ENCODE measurements around the gene IQGAP2. TPM values are rescaled to one million over a fixed set of nuclear protein-coding genes. Genes with fewer than 3 reads are reported as not detected.

Gene IQGAP2
- total and polyA plus RNA-seq, 9 of the 15 experiments (the other 6 are each of a cell fraction or from before 2014, with no cell fraction given) = 8.7 to 23.2 (median 17.4) TPM

DNA sequence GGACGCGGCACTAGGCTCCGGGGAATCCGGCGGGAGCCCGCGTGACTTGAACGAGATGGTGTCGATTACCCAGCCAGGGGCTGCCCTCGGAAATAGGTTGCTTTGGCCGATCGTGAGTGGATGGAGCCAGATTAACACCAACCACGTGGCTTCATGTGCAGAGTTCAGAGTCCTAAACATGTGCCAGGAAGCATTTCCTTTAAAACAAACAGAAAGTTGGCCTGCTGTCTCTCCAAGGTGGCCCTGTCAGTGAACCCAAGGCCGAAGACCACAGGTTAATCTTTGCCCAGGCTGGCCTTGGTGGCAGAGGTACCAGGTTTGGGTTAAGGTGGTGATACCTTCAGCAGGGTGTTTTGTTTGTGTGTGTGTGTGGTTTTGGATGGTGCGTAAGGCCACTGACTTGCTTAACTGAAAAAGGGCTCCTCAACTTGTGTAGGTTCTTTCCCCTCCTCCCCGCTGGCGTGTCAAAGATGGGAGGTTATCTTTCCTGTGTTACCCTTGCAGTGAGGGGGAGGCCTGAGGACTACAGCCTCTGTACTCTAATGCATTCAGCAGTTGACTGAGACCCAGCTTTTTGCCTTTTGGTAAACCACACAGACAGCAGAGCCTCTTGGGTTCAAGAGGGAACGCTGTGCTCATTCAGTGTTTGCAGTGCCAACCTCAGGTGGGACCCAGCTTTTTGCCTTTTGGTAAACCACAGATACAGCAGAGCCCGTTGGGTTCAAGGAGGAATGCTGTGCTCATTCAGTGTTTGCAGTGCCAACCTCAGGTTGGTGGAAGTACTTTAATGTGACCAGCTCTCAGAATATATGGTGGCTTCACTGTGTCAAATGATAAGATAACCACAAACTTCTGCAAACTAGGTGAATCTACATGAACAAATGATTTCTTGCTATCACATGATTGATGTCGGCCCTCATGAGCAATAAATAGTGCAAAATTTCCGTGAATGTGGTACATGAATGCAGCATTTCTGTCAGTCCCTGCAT is 1.4 kb downstream of the IQGAP2 start (continued):
- no peak for TF ChIP-seq GABPB2 (CRISPR knock-in tag; conservative IDR thresholded peaks at IDR 0.05)
- TF ChIP-seq ZNF143 (CRISPR knock-in tag; IDR thresholded peaks at IDR 0.05) = no peak
- no peak for TF ChIP-seq ZBED1 (IDR thresholded peaks at IDR 0.05)
- TF ChIP-seq, protein P1, sequence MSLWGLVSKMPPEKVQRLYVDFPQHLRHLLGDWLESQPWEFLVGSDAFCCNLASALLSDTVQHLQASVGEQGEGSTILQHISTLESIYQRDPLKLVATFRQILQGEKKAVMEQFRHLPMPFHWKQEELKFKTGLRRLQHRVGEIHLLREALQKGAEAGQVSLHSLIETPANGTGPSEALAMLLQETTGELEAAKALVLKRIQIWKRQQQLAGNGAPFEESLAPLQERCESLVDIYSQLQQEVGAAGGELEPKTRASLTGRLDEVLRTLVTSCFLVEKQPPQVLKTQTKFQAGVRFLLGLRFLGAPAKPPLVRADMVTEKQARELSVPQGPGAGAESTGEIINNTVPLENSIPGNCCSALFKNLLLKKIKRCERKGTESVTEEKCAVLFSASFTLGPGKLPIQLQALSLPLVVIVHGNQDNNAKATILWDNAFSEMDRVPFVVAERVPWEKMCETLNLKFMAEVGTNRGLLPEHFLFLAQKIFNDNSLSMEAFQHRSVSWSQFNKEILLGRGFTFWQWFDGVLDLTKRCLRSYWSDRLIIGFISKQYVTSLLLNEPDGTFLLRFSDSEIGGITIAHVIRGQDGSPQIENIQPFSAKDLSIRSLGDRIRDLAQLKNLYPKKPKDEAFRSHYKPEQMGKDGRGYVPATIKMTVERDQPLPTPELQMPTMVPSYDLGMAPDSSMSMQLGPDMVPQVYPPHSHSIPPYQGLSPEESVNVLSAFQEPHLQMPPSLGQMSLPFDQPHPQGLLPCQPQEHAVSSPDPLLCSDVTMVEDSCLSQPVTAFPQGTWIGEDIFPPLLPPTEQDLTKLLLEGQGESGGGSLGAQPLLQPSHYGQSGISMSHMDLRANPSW (CRISPR knock-in tag; IDR thresholded peaks at IDR 0.05) = no peak
- no peak for TF ChIP-seq MIER1 (IDR thresholded peaks at IDR 0.05; ENCODE audit: low read depth)
- TF ChIP-seq GABPB1 (CRISPR knock-in tag; IDR thresholded peaks at IDR 0.05) = no peak; the same call in 1 of the 2 replicates
- peak; percentile 60 for TF ChIP-seq EP400 (IDR thresholded peaks at IDR 0.05)
- no peak for TF ChIP-seq ZNF76 (CRISPR knock-in tag; IDR thresholded peaks at IDR 0.05; ENCODE audit: borderline replicate concordance)
- TF ChIP-seq CHCHD3 (CRISPR knock-in tag; IDR thresholded peaks at IDR 0.05) = no peak
- TF ChIP-seq, protein P2, sequence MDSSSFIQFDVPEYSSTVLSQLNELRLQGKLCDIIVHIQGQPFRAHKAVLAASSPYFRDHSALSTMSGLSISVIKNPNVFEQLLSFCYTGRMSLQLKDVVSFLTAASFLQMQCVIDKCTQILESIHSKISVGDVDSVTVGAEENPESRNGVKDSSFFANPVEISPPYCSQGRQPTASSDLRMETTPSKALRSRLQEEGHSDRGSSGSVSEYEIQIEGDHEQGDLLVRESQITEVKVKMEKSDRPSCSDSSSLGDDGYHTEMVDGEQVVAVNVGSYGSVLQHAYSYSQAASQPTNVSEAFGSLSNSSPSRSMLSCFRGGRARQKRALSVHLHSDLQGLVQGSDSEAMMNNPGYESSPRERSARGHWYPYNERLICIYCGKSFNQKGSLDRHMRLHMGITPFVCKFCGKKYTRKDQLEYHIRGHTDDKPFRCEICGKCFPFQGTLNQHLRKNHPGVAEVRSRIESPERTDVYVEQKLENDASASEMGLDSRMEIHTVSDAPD (CRISPR knock-in tag; IDR thresholded peaks at IDR 0.05) = no peak
- no peak for TF ChIP-seq TEAD2 (tag; IDR thresholded peaks at IDR 0.05)
- TF ChIP-seq FOXA3 (CRISPR knock-in tag; conservative IDR thresholded peaks at IDR 0.05 in 1 of 2, IDR thresholded peaks at IDR 0.05 in 1 of 2) = no peak
- no peak for TF ChIP-seq ZNF124 (CRISPR knock-in tag; IDR thresholded peaks at IDR 0.05)
- TF ChIP-seq LEF1 (IDR thresholded peaks at IDR 0.05) = no peak
- TF ChIP-seq, protein P3, sequence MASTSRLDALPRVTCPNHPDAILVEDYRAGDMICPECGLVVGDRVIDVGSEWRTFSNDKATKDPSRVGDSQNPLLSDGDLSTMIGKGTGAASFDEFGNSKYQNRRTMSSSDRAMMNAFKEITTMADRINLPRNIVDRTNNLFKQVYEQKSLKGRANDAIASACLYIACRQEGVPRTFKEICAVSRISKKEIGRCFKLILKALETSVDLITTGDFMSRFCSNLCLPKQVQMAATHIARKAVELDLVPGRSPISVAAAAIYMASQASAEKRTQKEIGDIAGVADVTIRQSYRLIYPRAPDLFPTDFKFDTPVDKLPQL (IDR thresholded peaks at IDR 0.05; ENCODE audit: extremely low read depth, insufficient read length) = no peak
- no peak for TF ChIP-seq ZNF668 (CRISPR knock-in tag; IDR thresholded peaks at IDR 0.05)
- TF ChIP-seq, protein P4, sequence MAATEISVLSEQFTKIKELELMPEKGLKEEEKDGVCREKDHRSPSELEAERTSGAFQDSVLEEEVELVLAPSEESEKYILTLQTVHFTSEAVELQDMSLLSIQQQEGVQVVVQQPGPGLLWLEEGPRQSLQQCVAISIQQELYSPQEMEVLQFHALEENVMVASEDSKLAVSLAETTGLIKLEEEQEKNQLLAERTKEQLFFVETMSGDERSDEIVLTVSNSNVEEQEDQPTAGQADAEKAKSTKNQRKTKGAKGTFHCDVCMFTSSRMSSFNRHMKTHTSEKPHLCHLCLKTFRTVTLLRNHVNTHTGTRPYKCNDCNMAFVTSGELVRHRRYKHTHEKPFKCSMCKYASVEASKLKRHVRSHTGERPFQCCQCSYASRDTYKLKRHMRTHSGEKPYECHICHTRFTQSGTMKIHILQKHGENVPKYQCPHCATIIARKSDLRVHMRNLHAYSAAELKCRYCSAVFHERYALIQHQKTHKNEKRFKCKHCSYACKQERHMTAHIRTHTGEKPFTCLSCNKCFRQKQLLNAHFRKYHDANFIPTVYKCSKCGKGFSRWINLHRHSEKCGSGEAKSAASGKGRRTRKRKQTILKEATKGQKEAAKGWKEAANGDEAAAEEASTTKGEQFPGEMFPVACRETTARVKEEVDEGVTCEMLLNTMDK (IDR thresholded peaks at IDR 0.05; ENCODE audit: borderline replicate concordance, insufficient read depth, low read depth, low read length, poor library complexity, severe bottlenecking) = no peak
- no peak for TF ChIP-seq TGIF2 (CRISPR knock-in tag; IDR thresholded peaks at IDR 0.05)
- TF ChIP-seq U2AF1 (optimal IDR thresholded peaks at IDR 0.05; ENCODE audit: low read depth, low read length) = no peak
- no peak for TF ChIP-seq NFRKB (IDR thresholded peaks at IDR 0.05; ENCODE audit: low read depth)
- TF ChIP-seq SMARCA5 (IDR thresholded peaks at IDR 0.05) = 0 out of 2 replicates have a peak, but pooled peaks have one; percentile 19
- TF ChIP-seq ZNF197 (CRISPR knock-in tag; IDR thresholded peaks at IDR 0.05; ENCODE audit: low read depth) = no peak
